Stimulated activated naive CD8-positive, alpha-beta T cell treated with anti-CD3 and anti-CD28 coated beads, Interleukin-15, amount 100 ng/mL, for 72 hours (primary cell): Measurements from ENCODE around the gene UCHL3.

ENCODE experiments used
- ATAC-seq: fragments of 150-1000 bp; cut with Tn5 transposase; 2 replicates; pipeline ENCODE4 v1.10.0; 2021; ENCODE audit warnings: mild to moderate bottlenecking, moderate library complexity
- DNase-seq, 2 donors: peaks; one replicate each; pipeline ENCODE4 v3.0.0; 2021 to 2022
- H3K27ac Mint-ChIP-seq, 2 donors: one replicate each; pipeline ENCODE4 v1.8.0; 2022; ENCODE audit warnings: mild to moderate bottlenecking in 2 of 2, mixed read lengths in 2 of 2, moderate library complexity in 2 of 2
- H3K27me3 Mint-ChIP-seq: one replicate; pipeline ENCODE4 v1.8.0; 2022; ENCODE audit warnings: mixed read lengths
- H3K4me1 Mint-ChIP-seq: one replicate; pipeline ENCODE4 v1.8.0; 2022; ENCODE audit warnings: mild to moderate bottlenecking, mixed read lengths
- H3K4me3 Mint-ChIP-seq, 2 donors: one replicate each; pipeline ENCODE4 v1.8.0; 2022; ENCODE audit warnings: mild to moderate bottlenecking in 2 of 2, mixed read lengths in 2 of 2, moderate library complexity in 1 of 2
- H3K9me3 Mint-ChIP-seq, 2 donors: one replicate each; pipeline ENCODE4 v1.8.0; 2022; ENCODE audit warnings: mixed read lengths in 2 of 2

UCHL3 gene

DNA sequence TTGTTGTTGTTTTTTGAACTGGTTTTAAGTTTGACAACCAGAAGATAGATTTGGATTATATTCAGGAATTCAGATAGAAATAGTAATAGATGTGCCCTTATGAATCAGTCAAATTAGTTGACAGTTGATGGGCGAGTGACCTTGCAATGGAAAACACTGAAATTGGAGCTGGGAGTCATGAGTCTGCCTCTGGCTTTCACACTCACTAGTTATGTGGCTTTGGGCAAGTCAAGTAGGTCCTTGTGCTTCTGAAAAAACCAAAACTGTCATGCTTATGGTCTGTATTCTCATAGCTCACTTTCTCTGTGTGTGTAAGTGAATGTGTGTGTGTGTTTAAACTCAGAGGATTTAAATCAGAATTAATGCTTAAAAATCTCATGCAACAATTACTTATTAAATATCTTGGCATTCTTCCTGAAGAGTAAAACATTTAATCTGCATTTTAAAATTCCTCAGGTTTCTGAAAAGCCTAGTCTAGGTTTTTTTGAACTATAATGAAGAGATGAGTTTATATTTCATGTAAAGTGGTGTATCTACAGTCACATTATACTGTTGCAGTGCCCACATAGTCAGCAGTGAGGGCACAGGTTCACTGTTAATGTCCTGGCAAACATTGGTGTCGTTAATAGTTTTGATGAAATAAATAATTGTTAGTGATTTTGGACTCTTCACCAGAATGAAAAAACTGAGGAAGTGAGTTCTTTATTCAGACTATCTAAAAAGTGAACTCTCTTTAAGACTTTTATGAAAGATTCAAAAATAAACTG, 32.5 kb downstream of the UCHL3 start:
- peaks cover 12% of the 10 kb centered on the region for H3K4me1 Mint-ChIP-seq
- H3K9me3 Mint-ChIP-seq: peaks cover 7 to 17% of the 10 kb centered on the region in 2 donors
- no peak overlapping the region for H3K4me3 Mint-ChIP-seq
- DNase-seq: no peak
- no peak for ATAC-seq
- no peaks in the 10 kb centered on the region for H3K27me3 Mint-ChIP-seq
- H3K27ac Mint-ChIP-seq: no peak overlapping the region

DNA sequence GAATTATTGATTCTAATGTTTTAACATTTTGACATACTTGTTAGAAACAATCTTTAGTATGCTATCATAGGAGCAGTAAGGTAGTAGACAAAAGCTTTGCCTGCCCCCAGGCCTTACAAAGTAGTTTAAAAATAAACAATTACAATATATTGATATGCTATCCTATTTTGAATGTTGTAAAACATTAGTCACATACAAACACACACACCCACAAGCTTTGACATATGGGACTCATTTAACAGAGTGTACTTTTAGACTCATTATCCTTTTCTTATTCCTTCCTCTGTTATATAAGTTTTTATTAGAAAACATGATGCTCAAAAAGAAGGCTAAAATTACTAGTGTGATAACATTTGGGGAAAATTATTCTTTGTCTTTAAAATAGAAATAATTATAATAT, 33.5 kb downstream of the UCHL3 start:
- ATAC-seq (no peak), DNase-seq (no peak)
- Mint-ChIP-seq H3K4me3 (no peak overlapping the region), H3K27ac (no peak overlapping the region), H3K9me3 (peaks cover 7 to 17% of the 10 kb centered on the region in 2 donors), H3K4me1 (peaks cover 12% of the 10 kb centered on the region), H3K27me3 (no peaks in the 10 kb centered on the region)

DNA sequence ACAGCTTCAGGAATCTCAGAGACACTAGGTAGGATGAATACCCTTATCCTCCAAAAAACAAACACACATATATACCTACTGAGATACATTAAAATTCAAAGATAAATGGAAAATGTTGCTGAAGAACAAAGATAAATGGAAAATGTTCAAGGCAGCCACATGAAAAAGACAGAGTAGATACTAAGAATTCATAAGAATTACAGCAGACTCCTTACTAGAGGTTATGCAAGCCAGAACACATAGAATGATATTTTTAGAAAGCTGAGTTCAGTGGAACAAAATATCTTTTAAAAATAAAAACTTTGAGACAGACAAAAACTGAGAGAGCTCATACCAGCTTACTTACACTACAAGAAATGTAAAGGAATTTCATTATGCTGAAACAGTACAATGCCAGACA, 35.6 kb downstream of the UCHL3 start:
- H3K27me3 Mint-ChIP-seq: no peaks in the 10 kb centered on the region
- H3K27ac Mint-ChIP-seq: no peak overlapping the region
- DNase-seq (no peak), ATAC-seq (no peak)
- H3K4me1 Mint-ChIP-seq: peaks cover 6% of the 10 kb centered on the region
- peaks cover 7 to 17% of the 10 kb centered on the region in 2 donors for H3K9me3 Mint-ChIP-seq
- H3K4me3 Mint-ChIP-seq: no peak overlapping the region

DNA sequence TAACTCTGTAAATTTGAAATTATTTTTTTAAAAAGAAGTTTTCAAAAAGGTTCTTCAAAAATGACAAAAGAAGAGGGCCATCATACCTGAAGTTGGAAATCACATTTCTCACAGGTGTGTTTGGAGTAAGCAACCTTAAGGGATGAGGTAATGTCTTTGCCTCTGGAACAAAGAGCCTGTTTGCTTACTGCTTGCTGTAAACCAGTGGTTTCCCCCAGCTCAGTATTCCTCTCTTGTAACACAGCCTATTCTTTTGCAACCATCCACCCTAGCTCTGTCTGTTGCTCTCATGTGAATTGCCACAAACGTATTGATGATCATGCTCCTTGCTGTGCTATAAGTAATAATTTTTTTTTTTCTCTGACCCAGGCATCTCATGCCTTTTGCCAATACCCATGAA, 38.1 kb downstream of the UCHL3 start:
- Mint-ChIP-seq H3K27me3 (no peaks in the 10 kb centered on the region), H3K27ac (no peak overlapping the region), H3K9me3 (peaks cover 7 to 17% of the 10 kb centered on the region in 2 donors), H3K4me1 (peaks cover 6% of the 10 kb centered on the region), H3K4me3 (no peak overlapping the region)
- no peak for ATAC-seq
- no peak for DNase-seq

DNA sequence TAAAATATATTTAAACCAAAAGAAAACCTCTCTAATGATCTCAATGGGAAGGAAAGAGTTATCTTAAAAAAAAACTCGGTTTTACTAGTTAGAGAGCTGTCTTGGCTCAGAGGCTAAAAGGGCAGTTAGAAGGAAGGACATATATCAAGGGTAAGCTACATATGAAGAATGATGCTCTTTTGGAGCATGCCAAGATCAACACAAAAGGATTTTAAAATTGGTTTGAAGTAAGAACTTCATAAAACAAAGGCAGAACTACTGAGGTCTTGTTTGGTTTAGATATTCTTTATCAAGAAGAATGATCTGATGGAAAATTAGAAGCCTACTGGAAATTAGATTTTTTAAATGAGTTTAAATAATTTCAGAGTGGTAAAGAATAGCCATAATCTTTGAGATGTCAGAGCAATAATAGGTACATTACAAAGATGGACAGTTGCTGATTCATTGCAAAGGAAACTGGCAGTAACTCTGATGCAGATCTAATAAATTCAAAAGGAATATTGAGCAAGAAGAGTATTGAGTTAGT, 47.1 kb downstream of the UCHL3 start:
- no peaks in the 10 kb centered on the region for H3K27me3 Mint-ChIP-seq

DNA sequence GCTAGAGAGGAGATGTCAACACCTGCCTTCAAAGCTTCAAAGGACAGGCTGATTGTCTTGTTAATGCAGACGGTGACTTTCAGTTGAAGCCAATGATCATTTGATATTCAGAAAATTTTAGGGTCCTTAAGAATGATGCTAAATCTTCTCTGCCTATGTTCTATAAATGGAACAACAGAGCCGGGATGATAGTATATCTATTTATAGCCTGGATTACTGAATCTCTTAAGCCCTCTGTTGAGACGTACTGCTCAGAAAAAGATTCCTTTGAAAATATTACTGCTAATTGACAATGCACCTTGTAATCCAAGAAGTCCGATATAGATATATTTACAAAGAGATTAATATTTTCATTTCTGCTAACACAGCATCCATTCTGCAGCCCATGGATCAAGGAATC, 50.8 kb downstream of the UCHL3 start:
- H3K9me3 Mint-ChIP-seq: no peaks in the 10 kb centered on the region
- ATAC-seq (no peak), DNase-seq (no peak)
- H3K27ac Mint-ChIP-seq: no peak overlapping the region
- no peak overlapping the region for H3K4me3 Mint-ChIP-seq
- no peaks in the 10 kb centered on the region for H3K4me1 Mint-ChIP-seq
- H3K27me3 Mint-ChIP-seq: no peaks in the 10 kb centered on the region

More for the DNA sequence above, 47.1 kb downstream of the UCHL3 start:
- Mint-ChIP-seq H3K4me3 (no peak overlapping the region), H3K27ac (no peak overlapping the region), H3K4me1 (no peaks in the 10 kb centered on the region), H3K9me3 (no peaks in the 10 kb centered on the region)
- ATAC-seq (no peak), DNase-seq (no peak)

DNA sequence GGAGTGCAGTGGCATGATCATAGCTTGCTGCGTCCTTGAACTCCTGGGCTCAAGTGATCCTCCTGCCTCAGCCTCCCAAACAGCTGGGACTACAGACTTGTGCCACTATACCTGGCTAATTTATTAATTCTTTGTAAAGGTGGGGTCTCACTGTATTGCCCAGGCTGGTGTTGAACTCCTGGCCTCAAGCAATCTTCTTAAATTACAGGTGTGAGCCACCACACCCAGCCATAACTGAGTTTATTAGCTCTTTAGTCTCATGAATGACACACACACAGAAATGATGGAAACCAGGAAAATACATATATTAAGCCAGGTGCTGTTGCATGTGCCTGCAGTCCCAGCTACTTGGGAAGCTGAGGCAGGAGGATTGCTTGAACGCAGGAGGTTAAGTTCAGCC, 53.4 kb downstream of the UCHL3 start:
- no peak overlapping the region for H3K27ac Mint-ChIP-seq
- no peak overlapping the region for H3K4me3 Mint-ChIP-seq
- DNase-seq: no peak
- H3K27me3 Mint-ChIP-seq: no peaks in the 10 kb centered on the region
- H3K9me3 Mint-ChIP-seq: no peaks in the 10 kb centered on the region
- ATAC-seq: no peak
- no peaks in the 10 kb centered on the region for H3K4me1 Mint-ChIP-seq

DNA sequence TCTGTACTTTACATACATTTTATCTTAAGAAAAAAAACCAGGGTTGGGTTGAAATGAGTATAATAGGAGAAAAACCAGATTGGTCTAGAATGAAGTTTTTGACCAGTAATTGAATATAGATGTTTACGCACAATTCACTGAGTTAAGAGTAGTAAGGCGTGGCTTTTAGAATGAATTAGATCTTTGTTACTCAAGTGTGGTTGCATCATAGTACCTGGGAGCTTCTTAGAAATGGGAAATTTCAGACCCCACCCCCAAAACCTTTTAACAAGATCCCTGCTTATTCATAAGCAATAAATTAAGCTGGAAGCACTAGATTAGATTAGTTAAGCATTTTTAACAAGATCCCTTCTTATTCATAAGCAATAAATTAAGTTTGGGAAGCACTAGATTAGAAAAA, 57.9 kb downstream of the UCHL3 start:
- DNase-seq (no peak), ATAC-seq (no peak)
- H3K27ac Mint-ChIP-seq: no peak overlapping the region
- no peak overlapping the region for H3K4me3 Mint-ChIP-seq
- no peaks in the 10 kb centered on the region for H3K27me3 Mint-ChIP-seq
- H3K4me1 Mint-ChIP-seq: no peaks in the 10 kb centered on the region
- no peaks in the 10 kb centered on the region for H3K9me3 Mint-ChIP-seq

DNA sequence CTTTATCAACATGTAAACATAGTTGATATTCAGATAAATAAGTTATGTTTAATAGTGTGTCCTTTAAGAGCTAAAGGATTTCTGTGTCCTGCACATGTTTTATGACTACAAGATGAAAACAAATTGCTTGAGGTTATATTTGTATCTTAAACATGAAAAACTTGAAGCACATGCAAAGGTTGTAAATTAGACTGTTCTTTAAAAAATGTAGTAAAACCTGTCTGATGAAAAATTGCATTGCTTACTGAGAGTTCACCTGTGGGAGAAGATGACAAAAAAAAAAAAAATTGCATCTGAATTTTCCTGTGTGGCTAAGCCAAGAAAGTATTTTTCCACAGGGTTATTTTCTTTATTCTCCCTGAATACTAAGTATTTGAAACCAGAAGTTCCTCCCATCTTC, 60.9 kb downstream of the UCHL3 start:
- no peaks in the 10 kb centered on the region for H3K4me1 Mint-ChIP-seq
- no peak overlapping the region for H3K27ac Mint-ChIP-seq
- DNase-seq: no peak
- H3K4me3 Mint-ChIP-seq: no peak overlapping the region
- H3K9me3 Mint-ChIP-seq: no peaks in the 10 kb centered on the region
- no peaks in the 10 kb centered on the region for H3K27me3 Mint-ChIP-seq
- ATAC-seq: no peak

DNA sequence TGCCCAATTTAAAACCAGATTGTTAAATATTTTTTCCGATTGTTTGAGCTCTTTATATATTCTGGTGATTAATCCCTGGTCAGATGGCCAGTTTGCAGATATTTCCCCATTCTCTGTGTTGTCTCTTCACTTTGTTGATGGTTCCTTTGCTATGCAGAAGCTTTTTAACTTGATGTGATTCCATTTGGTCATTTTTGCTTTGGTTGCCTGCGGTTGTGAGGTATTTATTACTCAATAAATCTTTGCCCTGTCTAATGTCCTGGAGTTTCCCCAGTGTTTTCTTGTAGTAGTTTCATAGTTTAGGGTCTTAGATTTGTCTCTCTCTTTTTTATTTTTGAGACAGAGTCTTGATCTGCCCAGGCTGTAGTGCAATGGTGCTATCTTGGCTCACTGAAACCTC, 62.8 kb downstream of the UCHL3 start:
- DNase-seq (no peak), ATAC-seq (no peak)
- Mint-ChIP-seq H3K4me1 (no peaks in the 10 kb centered on the region), H3K4me3 (no peak overlapping the region), H3K9me3 (no peaks in the 10 kb centered on the region), H3K27me3 (no peaks in the 10 kb centered on the region), H3K27ac (no peak overlapping the region)

DNA sequence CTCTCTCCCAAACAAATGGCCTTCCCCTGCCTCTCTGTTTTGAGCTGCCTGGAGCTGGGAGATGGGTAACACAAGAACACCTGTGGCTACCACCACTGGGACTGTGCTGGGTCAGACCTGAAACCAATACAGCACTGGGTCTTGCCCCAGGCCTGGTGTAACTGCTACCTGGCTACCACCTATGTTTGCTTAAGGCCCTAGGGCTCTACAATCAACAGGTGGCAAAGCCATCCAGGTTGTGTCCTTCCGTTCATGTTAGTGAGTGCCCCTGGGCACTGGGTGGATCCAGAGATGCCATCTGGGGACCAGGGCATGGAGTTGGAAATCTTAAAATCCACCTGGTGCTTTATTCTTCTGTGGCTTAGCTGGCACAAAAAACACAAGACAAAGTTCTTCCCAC, 67.6 kb downstream of the UCHL3 start:
- Mint-ChIP-seq H3K4me1 (no peaks in the 10 kb centered on the region), H3K9me3 (no peaks in the 10 kb centered on the region), H3K4me3 (no peak overlapping the region), H3K27me3 (no peaks in the 10 kb centered on the region), H3K27ac (no peak overlapping the region)
- ATAC-seq (no peak), DNase-seq (no peak)

DNA sequence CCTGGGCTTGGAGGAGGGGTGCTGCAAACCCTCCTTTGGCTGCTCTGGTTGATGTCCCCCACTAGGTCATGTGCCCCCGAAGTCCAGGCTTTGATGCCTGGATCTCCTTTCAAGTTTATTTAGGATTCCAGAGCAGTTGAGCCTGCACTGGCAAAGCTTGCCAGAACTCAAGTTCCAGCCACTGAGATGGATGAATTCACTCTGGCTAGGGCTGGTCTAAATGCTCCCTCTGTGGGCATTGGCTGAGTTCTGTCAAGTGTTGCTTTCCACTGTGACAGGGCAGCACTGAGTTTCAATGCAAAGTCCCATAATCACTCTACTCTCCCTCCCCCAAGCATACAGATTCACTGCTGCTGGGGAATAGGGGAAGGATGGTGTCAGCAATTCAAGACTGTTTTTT, 68.7 kb downstream of the UCHL3 start:
- H3K27ac Mint-ChIP-seq: no peak overlapping the region
- ATAC-seq: no peak
- no peaks in the 10 kb centered on the region for H3K27me3 Mint-ChIP-seq
- H3K4me3 Mint-ChIP-seq: no peak overlapping the region
- no peaks in the 10 kb centered on the region for H3K4me1 Mint-ChIP-seq
- no peaks in the 10 kb centered on the region for H3K9me3 Mint-ChIP-seq
- DNase-seq: no peak

DNA sequence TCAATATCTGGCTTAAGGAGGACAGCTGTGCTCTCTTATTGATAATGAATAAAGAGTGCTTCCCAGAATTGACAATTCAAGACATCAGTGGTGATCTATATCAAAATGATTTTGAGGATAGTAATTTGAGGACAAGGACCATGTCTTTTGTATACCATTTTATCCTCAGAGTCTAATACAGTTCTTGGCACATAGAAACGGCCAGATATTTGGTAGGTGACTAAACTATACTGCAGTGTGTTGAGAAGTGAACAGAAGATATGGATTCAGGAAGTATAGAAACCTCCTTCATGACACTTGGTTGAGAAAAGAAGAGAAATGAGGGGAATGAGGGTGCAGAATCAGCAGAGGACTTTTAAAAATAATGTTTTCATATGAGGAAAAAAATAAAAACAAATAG, 70.4 kb downstream of the UCHL3 start:
- no peak for ATAC-seq
- no peaks in the 10 kb centered on the region for H3K9me3 Mint-ChIP-seq
- H3K27me3 Mint-ChIP-seq: no peaks in the 10 kb centered on the region

DNA sequence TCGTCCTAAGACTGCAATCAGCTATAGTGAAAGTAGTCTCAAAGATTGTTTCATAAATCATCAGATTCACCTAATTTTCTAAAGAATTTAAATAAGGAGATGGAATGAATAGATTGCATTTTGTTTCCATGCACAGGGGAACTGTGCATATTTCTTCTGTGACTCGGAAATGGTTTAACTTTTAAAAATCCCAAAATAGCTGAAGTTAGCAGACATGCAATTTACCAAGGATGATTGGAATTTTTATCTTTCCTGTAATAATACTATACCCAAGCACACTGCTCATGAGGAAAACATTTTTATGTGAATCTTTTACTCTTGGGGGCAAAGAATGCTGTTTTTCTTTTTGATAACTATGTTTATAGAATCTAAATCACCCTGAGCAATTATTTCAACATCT, 71.6 kb downstream of the UCHL3 start:
- no peak for DNase-seq
- Mint-ChIP-seq H3K4me1 (no peaks in the 10 kb centered on the region), H3K9me3 (no peaks in the 10 kb centered on the region), H3K27me3 (no peaks in the 10 kb centered on the region), H3K4me3 (no peak overlapping the region), H3K27ac (no peak overlapping the region)
- ATAC-seq: no peak

More for the DNA sequence above, 70.4 kb downstream of the UCHL3 start:
- DNase-seq: no peak
- no peak overlapping the region for H3K4me3 Mint-ChIP-seq
- no peaks in the 10 kb centered on the region for H3K4me1 Mint-ChIP-seq
- H3K27ac Mint-ChIP-seq: peak overlapping the region in 1 of 2 donors; percentile 63

DNA sequence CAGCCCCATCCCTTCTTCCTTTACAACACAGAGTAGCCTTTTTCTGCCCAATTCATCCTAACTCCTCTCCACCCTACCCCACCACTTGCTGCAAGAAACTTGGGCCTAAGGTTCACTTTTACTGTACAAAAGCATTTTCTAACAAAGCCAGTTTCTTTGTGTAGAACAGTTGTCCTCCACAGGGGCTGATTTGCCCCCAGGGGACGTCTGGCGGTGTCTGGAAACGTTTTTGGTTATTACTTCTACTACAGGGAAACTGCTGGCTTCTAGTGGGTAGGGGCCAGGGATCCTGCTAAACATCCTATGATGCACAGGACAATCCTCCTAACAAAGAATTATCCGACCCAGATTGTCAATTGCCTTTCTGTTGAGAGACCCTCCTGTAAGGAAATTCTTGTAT, 79.2 kb downstream of the UCHL3 start:
- no peak for ATAC-seq
- Mint-ChIP-seq H3K27me3 (no peaks in the 10 kb centered on the region), H3K27ac (no peak overlapping the region), H3K9me3 (no peaks in the 10 kb centered on the region), H3K4me3 (no peak overlapping the region), H3K4me1 (no peaks in the 10 kb centered on the region)
- no peak for DNase-seq

DNA sequence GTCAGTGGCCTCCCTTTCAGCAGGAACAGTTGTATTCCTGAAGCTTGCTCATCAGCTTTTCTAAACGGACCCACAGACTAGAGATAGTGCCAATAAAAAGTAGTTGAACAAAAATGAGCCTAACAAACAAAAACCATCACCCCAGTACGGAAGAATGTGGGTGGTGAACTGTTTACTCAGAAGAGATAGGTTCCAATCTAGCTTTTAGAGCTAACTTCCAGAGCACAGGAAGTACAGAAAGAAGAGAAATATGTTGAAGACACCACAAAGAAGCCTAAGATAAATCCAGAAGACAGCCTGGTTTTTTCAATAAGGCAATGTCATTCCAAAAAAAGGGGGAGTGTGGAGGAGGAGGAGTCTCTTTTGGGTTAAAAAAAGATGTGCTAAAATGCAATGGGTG, 83.7 kb downstream of the UCHL3 start:
- ATAC-seq: no peak
- DNase-seq: no peak
- peaks cover 12% of the 10 kb centered on the region for H3K27me3 Mint-ChIP-seq
- no peak overlapping the region for H3K4me3 Mint-ChIP-seq
- no peak overlapping the region for H3K27ac Mint-ChIP-seq
- peaks cover 9% of the 10 kb centered on the region for H3K4me1 Mint-ChIP-seq
- H3K9me3 Mint-ChIP-seq: no peaks in the 10 kb centered on the region
